ENCODE results near the gene STK11. TPM values are rescaled to one million over a fixed set of nuclear protein-coding genes. Genes with fewer than 3 reads are reported as not detected.

STK11 gene
- total RNA-seq, 1 donor, result 94.1 TPM

- no peak for DNase-seq (ENCODE audit: low read depth)
- no peak for TF ChIP-seq CTCF (IDR thresholded peaks at IDR 0.05; ENCODE audit: insufficient read depth, low read depth, low read length)
- peak overlapping the region; percentile 45 for H3K4me3 ChIP-seq (ENCODE audit: low read depth, low read length)
Measured at GRCh38 chr19:1235625-1236538, 30.3 kb downstream of the STK11 start.

GRCh38 chr19:1236576-1236975 lies 31.0 kb downstream of the STK11 start:
- no peak for TF ChIP-seq CTCF (IDR thresholded peaks at IDR 0.05; ENCODE audit: insufficient read depth, low read depth, low read length)
- peak overlapping the region; percentile 76 for H3K4me3 ChIP-seq (ENCODE audit: low read depth, low read length)
- no peak for DNase-seq (ENCODE audit: low read depth)

- DNase-seq (ENCODE audit: low read depth), result no peak
- TF ChIP-seq CTCF (IDR thresholded peaks at IDR 0.05; ENCODE audit: insufficient read depth, low read depth, low read length), result no peak
- peak overlapping the region; percentile 76 for H3K4me3 ChIP-seq (ENCODE audit: low read depth, low read length)
Measured at GRCh38 chr19:1237027-1237659, 31.6 kb downstream of the STK11 start.

GRCh38 chr19:1237754-1238368 lies 32.3 kb downstream of the STK11 start, which contains the start of gene CBARP:
CBARP (minus strand) TSS chr19:1238005; CDS start chr19:1236100, 1,905 bp downstream.
- peak within 1 kb of the TSS; percentile 76 for H3K4me3 ChIP-seq (ENCODE audit: low read depth, low read length)
- peak; percentile 34 for DNase-seq (ENCODE audit: low read depth)
- no peak for TF ChIP-seq CTCF (IDR thresholded peaks at IDR 0.05; ENCODE audit: insufficient read depth, low read depth, low read length)

- TF ChIP-seq CTCF (IDR thresholded peaks at IDR 0.05; ENCODE audit: insufficient read depth, low read depth, low read length), result no peak
- H3K4me3 ChIP-seq (ENCODE audit: low read depth, low read length), result peak overlapping the region; percentile 47
- no peak for DNase-seq (ENCODE audit: low read depth)
Measured at GRCh38 chr19:1238369-1239303, 33.1 kb downstream of the STK11 start.

GRCh38 chr19:1239420-1239795 lies 33.8 kb downstream of the STK11 start:
- DNase-seq (ENCODE audit: low read depth), result no peak
- TF ChIP-seq CTCF (IDR thresholded peaks at IDR 0.05; ENCODE audit: insufficient read depth, low read depth, low read length), result no peak
- H3K4me3 ChIP-seq (ENCODE audit: low read depth, low read length), result no peak overlapping the region
